ENCODE measurements around the gene OTULINL. TPM values are rescaled to one million over a fixed set of nuclear protein-coding genes. Genes with fewer than 3 reads are reported as not detected.

OTULINL gene
- polyA plus RNA-seq, 1 of the 3 experiments (the other 2 are of a cell fraction) = 0.26 TPM

- TF ChIP-seq ZBTB33 (IDR thresholded peaks at IDR 0.05; ENCODE audit: borderline replicate concordance, low read depth) = no peak
Measured at GRCh38 chr5:14659821-14660607, 78.4 kb downstream of the OTULINL start (continued).

GRCh38 chr5:14660833-14661232 is 79.2 kb downstream of the OTULINL start:
- Histone ChIP-seq H3K4me3 (ENCODE audit: low read depth in 2 of 2, low read length in 1 of 2) (no peak overlapping the region), H2AFZ (ENCODE audit: low read depth) (no peak overlapping the region), H3K4me1 (ENCODE audit: control insufficient read depth in 1 of 2, insufficient read depth in 2 of 2, low read depth in 1 of 2, low read length in 1 of 2) (peaks cover 10 to 13% of the 10 kb centered on the region in 2 experiments; a peak in 3 of 4 replicates), H3K36me3 (replicated peaks in 1 of 2; ENCODE audit: control insufficient read depth in 1 of 2, insufficient read depth in 2 of 2, low read length in 1 of 2) (no peaks in the 10 kb centered on the region), H3K9me3 (no peaks in the 10 kb centered on the region), H3K4me2 (no peak overlapping the region), H3K27me3 (ENCODE audit: insufficient read depth) (no peaks in the 10 kb centered on the region), H3K79me2 (ENCODE audit: insufficient read depth) (peaks cover 23% of the 10 kb centered on the region), H3K9me2 (no peaks in the 10 kb centered on the region), H4K20me1 (ENCODE audit: insufficient read depth) (peaks cover 6% of the 10 kb centered on the region), H3K27ac (ENCODE audit: low read depth in 2 of 2, low read length in 1 of 2) (no peak overlapping the region), H3K9ac (no peak overlapping the region), H3F3A (replicated peaks; ENCODE audit: insufficient read depth) (peaks cover 16% of the 10 kb centered on the region)
- CTCF ChIA-PET = interaction anchor here (1.2 to 2.3 kb wide), 2 partner anchors 12 to 296 kb away, joined by 4 to 11 read pairs; no protein-coding TSS in a partner anchor
- WGBS (ENCODE audit: low lambda C conversion rate) = 94% methylated on average over 2 of the region's 2 CpGs
- POLR2A ChIA-PET = no interaction called here
- TF ChIP-seq EP300 (IDR thresholded peaks at IDR 0.05; ENCODE audit: borderline replicate concordance in 1 of 2, low read depth in 1 of 2, low read length in 1 of 2) (no peak), FOXJ3 (CRISPR knock-in tag; IDR thresholded peaks at IDR 0.05) (no peak), MAX (IDR thresholded peaks at IDR 0.05; ENCODE audit: low read depth) (no peak), USF1 (IDR thresholded peaks at IDR 0.05; ENCODE audit: borderline replicate concordance, low read depth) (no peak), MXI1 (IDR thresholded peaks at IDR 0.05; ENCODE audit: low read depth, low read length) (no peak), GATA2 (CRISPR knock-in tag; IDR thresholded peaks at IDR 0.05) (no peak)
- DNase-seq = no peak

Other genes with a start within 250 kb of the OTULINL start
- 6.6 and 10.4 TPM in 2 replicates for gene OTULIN, start 82.9 kb downstream of the OTULINL start, polyA plus RNA-seq (2012; rRNA removed)